DND-41 (cell line): ENCODE measurements around the gene ASIP.
A peak's percentile ranks its signal among the peaks of the same experiment; 100 is the strongest.

Experiments
- ATAC-seq: fragments of 200-7000 bp; cut with Tn5 transposase; 3 replicates; pipeline ENCODE4 v1.9.1; 2021; ENCODE audit warnings: low read depth; ENCODE audit not compliant: insufficient read depth
- DNase-seq: peaks from one replicate; pipeline ENCODE4 v3.0.0-alpha.2; 2020
- H2AFZ ChIP-seq: 2 replicates; pipeline ENCODE4 v1.6.0; 2012; ENCODE audit warnings: low read depth, low read length
- H3K27ac ChIP-seq: 2 replicates; pipeline ENCODE4 v1.5.1; 2012; ENCODE audit warnings: low read length, inconsistent platforms
- H3K27me3 ChIP-seq: fragments of 200-600 bp; sonication (generic); 2 replicates; pipeline ENCODE4 v1.6.0; 2012; ENCODE audit warnings: low read length, mild to moderate bottlenecking, inconsistent platforms; ENCODE audit not compliant: insufficient read depth, poor library complexity
- H3K36me3 ChIP-seq: 2 replicates; pipeline ENCODE4 v1.5.1; 2012; ENCODE audit warnings: low read length, inconsistent platforms; ENCODE audit not compliant: insufficient read depth
- H3K4me1 ChIP-seq: 2 replicates; pipeline ENCODE4 v1.5.1; 2012; ENCODE audit warnings: mild to moderate bottlenecking, low read length; ENCODE audit not compliant: insufficient read depth
- H3K4me2 ChIP-seq: 2 replicates; pipeline ENCODE4 v1.6.0; 2012; ENCODE audit warnings: mild to moderate bottlenecking, moderate library complexity, low read length, inconsistent platforms; ENCODE audit not compliant: insufficient read depth
- H3K4me3 ChIP-seq, 2 experiments: fragments of 200-600 bp in 1 of 2; shearing (Covaris generic) in 1 of 2; 2 replicates each; pipeline ENCODE4 v1.5.1; 2012 to 2016; ENCODE audit warnings: inconsistent platforms in 2 of 2, low read length in 2 of 2, mild to moderate bottlenecking in 2 of 2, low read depth in 1 of 2, moderate library complexity in 1 of 2
- H3K79me2 ChIP-seq: 2 replicates; pipeline ENCODE4 v1.6.0; 2012; ENCODE audit warnings: low read length, inconsistent platforms; ENCODE audit not compliant: insufficient read depth
- H3K9ac ChIP-seq: 2 replicates; pipeline ENCODE4 v1.6.0; 2012; ENCODE audit warnings: low read depth, mild to moderate bottlenecking, inconsistent platforms, low read length, moderate library complexity
- H3K9me3 ChIP-seq: 2 replicates; pipeline ENCODE4 v1.5.1; 2012; ENCODE audit warnings: low read length, moderate library complexity, mild to moderate bottlenecking, inconsistent platforms; ENCODE audit not compliant: insufficient read depth, severe bottlenecking
- H4K20me1 ChIP-seq: 2 replicates; pipeline ENCODE4 v1.6.0; 2012; ENCODE audit warnings: low read length; ENCODE audit not compliant: insufficient read depth
- CTCF ChIP-seq: IDR thresholded peaks from 2 replicates; pipeline ENCODE4 v1.5.1; 2012; ENCODE audit warnings: borderline replicate concordance, low read length, moderate library complexity, mild to moderate bottlenecking; ENCODE audit not compliant: poor library complexity, severe bottlenecking; ENCODE audit errors: extremely low read depth
- EZH2 ChIP-seq: IDR thresholded peaks from 3 replicates; pipeline ENCODE4 v1.6.1; 2012; ENCODE audit warnings: borderline replicate concordance, low read depth, mild to moderate bottlenecking, moderate library complexity, low read length, inconsistent platforms; ENCODE audit not compliant: severe bottlenecking

ASIP gene

GRCh38 chr20:34243377-34243776 lies 2.2 kb downstream of the ASIP start:
- no peak for ATAC-seq

GRCh38 chr20:34246126-34246626 lies 5.0 kb downstream of the ASIP start:
- Histone ChIP-seq H2AFZ (no peak overlapping the region), H4K20me1 (no peaks in the 10 kb centered on the region), H3K9me3 (no peaks in the 10 kb centered on the region), H3K4me3 (no peak overlapping the region), H3K27me3 (no peaks in the 10 kb centered on the region), H3K9ac (no peak overlapping the region), H3K79me2 (no peaks in the 10 kb centered on the region), H3K27ac (no peak overlapping the region), H3K4me1 (peaks cover 8% of the 10 kb centered on the region), H3K36me3 (no peaks in the 10 kb centered on the region), H3K4me2 (no peak overlapping the region)
- DNase-seq: no peak
- TF ChIP-seq CTCF: no peak
- no peak for TF ChIP-seq EZH2
- no peak for ATAC-seq

More at GRCh38 chr20:34243377-34243776, 2.2 kb downstream of the ASIP start:
- H3K4me1 ChIP-seq: peaks cover 24% of the 10 kb centered on the region
- H3K27me3 ChIP-seq: no peaks in the 10 kb centered on the region
- no peak overlapping the region for H3K4me3 ChIP-seq
- H3K79me2 ChIP-seq: no peaks in the 10 kb centered on the region
- H4K20me1 ChIP-seq: no peaks in the 10 kb centered on the region
- H3K9ac ChIP-seq: no peak overlapping the region
- no peaks in the 10 kb centered on the region for H3K36me3 ChIP-seq
- no peak overlapping the region for H2AFZ ChIP-seq
- H3K4me2 ChIP-seq: no peak overlapping the region
- H3K9me3 ChIP-seq: no peaks in the 10 kb centered on the region
- DNase-seq: no peak
- H3K27ac ChIP-seq: no peak overlapping the region
- no peak for TF ChIP-seq CTCF
- TF ChIP-seq EZH2: no peak

DNA sequence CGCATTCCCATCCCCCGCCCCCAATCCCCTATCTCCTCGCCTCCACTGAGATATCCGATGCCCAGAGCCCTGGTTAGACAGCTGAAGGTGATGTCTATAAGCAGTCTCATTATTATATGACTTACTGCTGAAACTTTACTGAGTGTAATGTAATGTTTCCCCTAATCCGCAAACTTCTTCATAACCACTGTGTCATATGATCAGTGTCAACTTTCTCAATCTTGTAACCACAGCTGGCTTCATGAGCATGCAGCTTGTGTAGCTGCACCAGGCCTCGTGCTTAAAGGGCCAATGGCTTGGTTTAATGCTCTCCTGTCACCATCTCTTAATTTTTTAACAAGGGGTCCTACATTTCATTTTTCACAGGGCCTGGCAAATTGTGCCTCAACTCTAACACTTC lies 8.1 kb downstream of the ASIP start:
- H3K79me2 ChIP-seq: no peaks in the 10 kb centered on the region
- ATAC-seq (peak; percentile 76), DNase-seq (no peak)
- H3K4me1 ChIP-seq: no peaks in the 10 kb centered on the region
- H3K36me3 ChIP-seq: no peaks in the 10 kb centered on the region
- no peak overlapping the region for H3K9ac ChIP-seq
- H3K4me2 ChIP-seq: no peak overlapping the region
- no peak overlapping the region for H2AFZ ChIP-seq
- no peak overlapping the region for H3K4me3 ChIP-seq
- no peak overlapping the region for H3K27ac ChIP-seq
- H4K20me1 ChIP-seq: no peaks in the 10 kb centered on the region
- no peaks in the 10 kb centered on the region for H3K9me3 ChIP-seq
- TF ChIP-seq EZH2 (no peak), CTCF (no peak)
- no peaks in the 10 kb centered on the region for H3K27me3 ChIP-seq

- Histone ChIP-seq H3K27ac (no peak overlapping the region), H3K9me3 (no peaks in the 10 kb centered on the region), H3K36me3 (no peaks in the 10 kb centered on the region), H3K4me3 (no peak overlapping the region), H3K4me1 (no peaks in the 10 kb centered on the region), H2AFZ (0 out of 2 replicates have a peak overlapping the region, but pooled peaks have one; percentile 5), H3K4me2 (no peak overlapping the region), H4K20me1 (no peaks in the 10 kb centered on the region), H3K79me2 (no peaks in the 10 kb centered on the region), H3K9ac (no peak overlapping the region), H3K27me3 (no peaks in the 10 kb centered on the region)
- no peak for TF ChIP-seq CTCF
- no peak for TF ChIP-seq EZH2
- DNase-seq (no peak), ATAC-seq (no peak)
These were observed 8.8 kb downstream of the ASIP start for GRCh38 chr20:34250005-34250404.
